Bronchus fibroblast of lung (primary cell): Measurements from ENCODE around the gene DNAJC10. TPM values are rescaled to one million over a fixed set of nuclear protein-coding genes. Genes with fewer than 3 reads are reported as not detected.

Experiments used
- total RNA-seq: library from RNA; depleted of rRNA; stranded (reverse); fragments of >200 nt; gene quantifications from 2 replicates; pipeline ENCODE4 v1.2.3, GENCODE V29; 2015

DNAJC10 gene, protein sequence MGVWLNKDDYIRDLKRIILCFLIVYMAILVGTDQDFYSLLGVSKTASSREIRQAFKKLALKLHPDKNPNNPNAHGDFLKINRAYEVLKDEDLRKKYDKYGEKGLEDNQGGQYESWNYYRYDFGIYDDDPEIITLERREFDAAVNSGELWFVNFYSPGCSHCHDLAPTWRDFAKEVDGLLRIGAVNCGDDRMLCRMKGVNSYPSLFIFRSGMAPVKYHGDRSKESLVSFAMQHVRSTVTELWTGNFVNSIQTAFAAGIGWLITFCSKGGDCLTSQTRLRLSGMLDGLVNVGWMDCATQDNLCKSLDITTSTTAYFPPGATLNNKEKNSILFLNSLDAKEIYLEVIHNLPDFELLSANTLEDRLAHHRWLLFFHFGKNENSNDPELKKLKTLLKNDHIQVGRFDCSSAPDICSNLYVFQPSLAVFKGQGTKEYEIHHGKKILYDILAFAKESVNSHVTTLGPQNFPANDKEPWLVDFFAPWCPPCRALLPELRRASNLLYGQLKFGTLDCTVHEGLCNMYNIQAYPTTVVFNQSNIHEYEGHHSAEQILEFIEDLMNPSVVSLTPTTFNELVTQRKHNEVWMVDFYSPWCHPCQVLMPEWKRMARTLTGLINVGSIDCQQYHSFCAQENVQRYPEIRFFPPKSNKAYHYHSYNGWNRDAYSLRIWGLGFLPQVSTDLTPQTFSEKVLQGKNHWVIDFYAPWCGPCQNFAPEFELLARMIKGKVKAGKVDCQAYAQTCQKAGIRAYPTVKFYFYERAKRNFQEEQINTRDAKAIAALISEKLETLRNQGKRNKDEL
- 54.0 and 57.5 TPM in 2 replicates for total RNA-seq

DNA sequence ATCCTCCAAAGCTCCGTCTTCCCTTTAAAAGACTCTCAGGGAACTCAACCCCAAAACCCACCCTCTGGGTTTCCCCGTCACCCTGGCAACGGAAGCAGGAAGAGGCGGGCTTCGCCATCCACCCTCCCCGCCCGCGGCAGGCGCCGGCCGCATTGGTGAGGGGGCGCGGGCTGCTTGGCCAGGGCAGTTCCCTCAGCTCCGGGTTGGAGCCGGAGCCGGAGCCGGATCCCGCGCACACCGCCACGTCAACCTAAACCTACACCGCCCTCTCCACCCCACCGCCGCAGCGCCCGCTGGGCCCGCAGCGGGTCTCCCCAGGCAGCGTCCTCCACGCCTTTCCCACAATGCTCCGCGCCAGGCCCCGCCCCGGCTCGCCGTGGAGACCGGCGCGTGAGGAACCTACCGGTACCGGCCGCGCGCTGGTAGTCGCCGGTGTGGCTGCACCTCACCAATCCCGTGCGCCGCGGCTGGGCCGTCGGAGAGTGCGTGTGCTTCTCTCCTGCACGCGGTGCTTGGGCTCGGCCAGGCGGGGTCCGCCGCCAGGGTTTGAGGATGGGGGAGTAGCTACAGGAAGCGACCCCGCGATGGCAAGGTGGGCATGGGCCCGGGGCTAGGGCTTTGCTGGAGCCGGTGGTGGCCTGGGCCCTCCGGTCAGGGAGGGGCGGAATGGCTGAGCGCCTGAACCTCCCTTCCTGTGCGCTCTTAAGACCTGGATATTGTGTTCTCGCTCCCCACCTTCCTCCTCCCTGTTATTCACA is at the start of gene DNAJC10:
Gene DNAJC10 (plus strand): TSS at position 366 of the 758 bp plus-strand sequence. CDS start 1,830 bp downstream, outside the sequence.

Other genes starting within 250 kb of the DNAJC10 start
- gene FRZB, start 150.4 kb downstream of the DNAJC10 start, total RNA-seq, result 0.89 and 1.2 TPM in 2 replicates